ENCODE measurements around the gene MANSC4. TPM values are rescaled to one million over a fixed set of nuclear protein-coding genes. Genes with fewer than 3 reads are reported as not detected.

The MANSC4 gene
- total and polyA plus RNA-seq, 4 donors = not detected

GRCh38 chr12:27769142-27769673 is 10.8 kb downstream of the MANSC4 start (continued):
- TF ChIP-seq CTCF (IDR thresholded peaks at IDR 0.05; ENCODE audit: low read depth, low read length, missing input control) (no peak), GABPA (IDR thresholded peaks at IDR 0.05 in 1 of 2, conservative IDR thresholded peaks at IDR 0.05 in 1 of 2) (no peak), SP1 (IDR thresholded peaks at IDR 0.05) (no peak), TAF1 (conservative IDR thresholded peaks at IDR 0.05) (no peak), ATF3 (IDR thresholded peaks at IDR 0.05) (no peak), JUND (IDR thresholded peaks at IDR 0.05) (no peak), FOXA2 (IDR thresholded peaks at IDR 0.05) (no peak)

- no peaks in the 10 kb centered on the region for H3K4me1 ChIP-seq (ENCODE audit: control insufficient read depth in 4 of 4, insufficient read depth in 4 of 4, low read length in 3 of 4)
- 94% methylated on average over 3 of the region's 3 CpGs for WGBS
- H3K36me3 ChIP-seq (ENCODE audit: control insufficient read depth in 4 of 4, insufficient read depth in 3 of 4, low read depth in 1 of 4, low read length in 3 of 4) = no peaks in the 10 kb centered on the region
- H3K27me3 ChIP-seq (ENCODE audit: control insufficient read depth in 4 of 4, insufficient read depth in 4 of 4, low read length in 3 of 4) = no peaks in the 10 kb centered on the region
- no peak overlapping the region for H3K9ac ChIP-seq (ENCODE audit: low read depth in 1 of 2, low read length in 2 of 2)
- no peak for TF ChIP-seq NR2F2 (IDR thresholded peaks at IDR 0.05)
- TF ChIP-seq RAD21 (IDR thresholded peaks at IDR 0.05) = no peak
- no peak for TF ChIP-seq ZBTB33 (IDR thresholded peaks at IDR 0.05)
- TF ChIP-seq MAX (IDR thresholded peaks at IDR 0.05) = no peak
- TF ChIP-seq FOXA2 (IDR thresholded peaks at IDR 0.05) = no peak
- no peak for TF ChIP-seq EGR1 (IDR thresholded peaks at IDR 0.05; ENCODE audit: low read depth in 2 of 2)
- no peak for TF ChIP-seq RXRA (IDR thresholded peaks at IDR 0.05)
- TF ChIP-seq HNF4G (IDR thresholded peaks at IDR 0.05) = no peak
- TF ChIP-seq YY1 (IDR thresholded peaks at IDR 0.05) = no peak
- no peak for TF ChIP-seq ATF3 (IDR thresholded peaks at IDR 0.05)
- no peak for TF ChIP-seq TAF1 (conservative IDR thresholded peaks at IDR 0.05)
- H3K4me3 ChIP-seq (ENCODE audit: low read depth in 1 of 3, low read length in 3 of 3) = no peak overlapping the region
- no peak overlapping the region for H3K27ac ChIP-seq (ENCODE audit: low read depth in 1 of 2, low read length in 2 of 2)
- DNase-seq (ENCODE audit: low spot score) = no peak
- no peaks in the 10 kb centered on the region for H3K9me3 ChIP-seq (ENCODE audit: control insufficient read depth in 4 of 4, low read length in 3 of 4)
Observed at GRCh38 chr12:27766587-27766986, 13.4 kb downstream of the MANSC4 start.

- Histone ChIP-seq H3K27me3 (ENCODE audit: control insufficient read depth in 4 of 4, insufficient read depth in 4 of 4, low read length in 3 of 4) (no peaks in the 10 kb centered on the region), H3K9ac (ENCODE audit: low read depth in 1 of 2, low read length in 2 of 2) (no peak overlapping the region)
- WGBS = 95% methylated on average over 2 of the region's 2 CpGs
Observed at GRCh38 chr12:27762757-27763156, 17.3 kb downstream of the MANSC4 start.

More at GRCh38 chr12:27762757-27763156, 17.3 kb downstream of the MANSC4 start:
- H3K27ac ChIP-seq (ENCODE audit: low read depth in 1 of 2, low read length in 2 of 2) = no peak overlapping the region
- TF ChIP-seq HNF4A (conservative IDR thresholded peaks at IDR 0.05) (no peak), ATF3 (IDR thresholded peaks at IDR 0.05) (no peak), REST (IDR thresholded peaks at IDR 0.05) (no peak), FOXA1 (IDR thresholded peaks at IDR 0.05) (no peak), CTCF (IDR thresholded peaks at IDR 0.05; ENCODE audit: low read depth, low read length, missing input control) (no peak), RXRA (IDR thresholded peaks at IDR 0.05) (no peak), RAD21 (IDR thresholded peaks at IDR 0.05) (no peak), SP1 (IDR thresholded peaks at IDR 0.05) (no peak), FOXA2 (IDR thresholded peaks at IDR 0.05) (no peak), GABPA (IDR thresholded peaks at IDR 0.05 in 1 of 2, conservative IDR thresholded peaks at IDR 0.05 in 1 of 2) (no peak), MAX (IDR thresholded peaks at IDR 0.05) (no peak), HNF4G (IDR thresholded peaks at IDR 0.05) (no peak), YY1 (IDR thresholded peaks at IDR 0.05) (no peak)
- no peaks in the 10 kb centered on the region for H3K4me1 ChIP-seq (ENCODE audit: control insufficient read depth in 4 of 4, insufficient read depth in 4 of 4, low read length in 3 of 4)
- H3K4me3 ChIP-seq (ENCODE audit: low read depth in 1 of 3, low read length in 3 of 3) = no peak overlapping the region
- no peak for DNase-seq (ENCODE audit: low spot score)
- no peaks in the 10 kb centered on the region for H3K36me3 ChIP-seq (ENCODE audit: control insufficient read depth in 4 of 4, insufficient read depth in 3 of 4, low read depth in 1 of 4, low read length in 3 of 4)
- no peaks in the 10 kb centered on the region for H3K9me3 ChIP-seq (ENCODE audit: control insufficient read depth in 4 of 4, low read length in 3 of 4)
